Fibroblast of skin of right quadriceps (primary cell): ENCODE results near the gene MORC3.
"Not testable (repeated sequence)": the region's sequence is repeated elsewhere in the genome, so short reads cannot be mapped to it uniquely, and the experiment has no call there.

Source experiments
- DNase-seq: peaks from one replicate; pipeline ENCODE4 v3.0.0-alpha.2; 2013

Gene MORC3

DNA sequence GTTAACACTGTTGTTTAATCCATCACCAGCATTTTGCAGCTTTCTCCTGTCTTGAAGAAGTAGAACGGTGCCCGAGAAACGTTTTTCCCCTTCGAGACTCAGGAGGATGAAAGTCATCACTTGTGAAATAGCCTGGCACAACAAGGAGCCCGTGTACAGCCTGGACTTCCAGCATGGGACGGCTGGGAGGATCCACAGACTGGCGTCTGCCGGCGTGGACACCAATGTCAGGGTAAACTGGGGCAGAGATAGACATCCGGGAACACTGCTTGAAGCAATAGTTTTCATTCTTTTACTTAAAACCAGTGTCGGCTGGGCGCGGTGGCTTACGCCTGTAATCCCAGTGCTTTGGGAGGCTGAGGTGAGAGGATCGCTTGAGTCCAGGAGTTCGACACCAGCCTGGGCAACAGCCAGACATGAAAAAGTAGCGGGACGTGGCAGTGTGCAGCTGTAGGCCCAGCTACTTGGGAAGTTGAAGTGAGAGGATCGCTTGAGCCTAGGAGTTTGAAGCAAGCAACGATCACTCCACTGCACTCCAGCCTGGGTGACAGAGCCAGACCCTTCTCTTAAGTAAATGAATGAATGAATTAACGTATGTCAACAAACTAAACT is 66.1 kb downstream of the MORC3 start:
- DNase-seq, result no peak

DNA sequence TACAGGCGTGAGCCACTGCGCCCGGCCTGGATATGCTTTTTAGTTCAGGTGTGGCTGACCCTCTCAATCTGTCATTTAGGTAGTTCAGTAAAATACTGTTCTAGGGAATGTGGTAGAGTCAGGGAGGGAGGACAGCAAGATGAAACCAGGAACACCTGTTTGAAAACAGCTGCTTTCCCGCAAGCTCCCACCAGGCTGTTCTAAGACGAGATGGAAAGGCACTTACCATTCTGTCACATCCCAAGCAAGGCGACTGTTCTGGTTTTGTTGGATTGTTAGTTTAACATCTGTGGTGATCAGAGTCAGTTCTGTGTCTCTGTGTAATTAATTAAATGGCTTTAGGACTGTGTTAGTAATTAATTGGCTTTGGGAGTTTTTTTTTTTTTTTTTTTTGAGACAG is 68.1 kb downstream of the MORC3 start:
- no peak for DNase-seq

DNA sequence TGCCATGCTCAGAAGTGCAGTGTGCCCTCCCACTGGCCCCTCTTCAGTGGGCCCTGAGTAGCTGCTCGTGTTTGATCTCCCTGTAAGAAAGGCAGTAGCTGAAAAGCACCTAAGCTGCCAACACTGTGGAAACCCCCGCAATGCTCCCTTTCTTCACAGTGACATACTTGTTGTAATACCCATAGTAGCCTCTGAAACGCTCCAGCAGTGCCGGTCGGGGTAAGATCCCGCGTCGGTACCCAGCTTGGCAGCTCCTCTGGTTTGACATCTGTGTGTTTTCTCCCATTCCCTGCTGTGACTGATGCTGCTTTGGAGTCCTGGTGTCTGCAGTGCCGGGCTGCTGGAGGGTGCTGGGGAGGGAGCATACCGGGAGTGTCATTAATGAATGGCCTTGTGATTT is 68.8 kb downstream of the MORC3 start:
- peak; percentile 42 for DNase-seq

DNA sequence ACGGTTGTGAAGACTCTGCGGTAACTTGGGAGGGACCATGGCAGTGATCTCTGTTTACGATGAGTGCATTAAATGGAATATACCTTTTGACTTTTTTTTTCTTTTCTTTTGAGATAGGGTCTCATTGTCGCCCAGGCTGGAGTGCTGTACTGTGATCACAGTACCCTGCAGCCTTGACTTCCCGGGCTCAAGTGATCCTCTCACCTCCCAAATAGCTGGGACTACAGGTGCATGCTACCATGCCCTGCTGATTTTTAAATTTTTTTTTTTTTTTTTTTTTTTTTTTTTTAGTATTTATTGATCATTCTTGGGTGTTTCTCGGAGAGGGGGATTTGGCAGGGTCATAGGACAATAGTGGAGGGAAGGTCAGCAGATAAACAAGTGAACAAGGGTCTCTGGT is 71.7 kb downstream of the MORC3 start:
- not testable (repeated sequence) for DNase-seq

DNA sequence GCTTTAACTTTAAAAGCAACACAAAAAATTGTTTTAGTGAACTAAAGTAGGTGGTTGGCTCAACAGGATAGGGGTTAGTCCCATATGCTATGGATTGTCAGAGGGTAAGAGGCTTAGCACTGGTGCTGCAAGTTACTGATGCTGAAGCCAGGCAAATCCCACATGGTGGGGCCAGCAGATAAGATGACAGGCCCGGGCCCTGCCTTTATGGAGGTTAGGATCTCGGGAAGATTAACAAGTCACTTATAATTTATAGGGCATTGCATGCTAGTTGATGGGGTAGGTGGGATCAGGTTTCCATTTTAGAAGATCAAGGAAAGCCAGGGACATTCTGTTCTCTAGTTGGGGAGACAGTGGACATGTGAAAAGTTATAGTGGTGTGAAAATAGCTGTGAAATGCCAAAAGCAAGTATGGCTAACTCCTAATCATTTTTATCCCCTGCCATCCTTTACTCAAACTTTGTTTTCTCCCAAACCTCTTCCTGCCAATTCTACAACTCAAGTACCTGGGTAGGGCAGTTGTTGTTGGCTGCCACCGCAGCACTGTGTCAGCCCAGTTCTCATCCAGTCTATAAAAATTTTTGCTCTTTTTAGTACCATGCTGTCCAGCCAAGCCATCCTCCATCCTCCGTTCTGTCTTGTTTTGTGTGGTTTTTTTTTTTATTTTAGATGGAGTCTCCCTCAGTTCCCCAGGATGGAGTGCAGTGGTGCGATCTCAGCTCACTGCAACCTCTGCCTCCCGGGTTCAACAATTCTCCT is 75.5 kb downstream of the MORC3 start:
- no peak for DNase-seq

DNA sequence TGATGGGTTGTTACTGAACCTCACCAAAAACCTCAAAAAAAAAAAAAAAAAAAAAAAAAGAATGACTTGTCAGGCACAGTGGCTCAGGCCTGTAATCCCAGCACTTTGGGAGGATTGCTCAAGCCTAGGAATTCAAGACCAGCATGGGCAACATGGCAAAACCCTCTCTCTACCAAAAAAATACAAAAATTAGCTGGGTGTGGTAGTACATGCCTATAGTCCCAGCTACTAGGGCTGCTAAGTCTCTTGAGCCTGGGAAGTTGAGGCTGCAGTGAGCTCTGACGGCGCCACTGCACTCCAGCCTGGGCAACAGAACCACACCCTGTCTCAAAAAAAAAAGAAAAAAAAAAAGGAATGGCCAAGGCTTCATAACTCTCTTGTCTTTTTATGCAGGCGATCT is 76.3 kb downstream of the MORC3 start:
- no peak for DNase-seq

DNA sequence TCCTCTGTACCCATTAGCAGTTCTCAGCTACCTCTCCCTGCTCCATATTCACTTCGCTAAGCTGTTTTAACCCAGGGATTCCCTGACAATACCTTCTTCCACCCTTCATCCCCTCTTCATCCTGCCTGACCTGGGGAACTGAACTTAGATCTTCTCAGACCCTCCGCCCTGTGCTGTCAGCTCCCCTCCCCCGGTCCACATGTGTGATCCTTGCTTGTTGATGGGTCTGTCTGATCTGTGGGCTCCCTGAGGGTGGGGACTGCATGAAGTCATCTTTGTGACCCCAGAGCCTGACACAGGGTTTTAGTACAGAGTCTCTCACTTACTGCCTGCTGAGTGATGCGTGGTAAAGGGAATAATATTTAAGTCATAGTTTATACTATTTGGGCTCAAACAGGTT is 77.0 kb downstream of the MORC3 start:
- no peak for DNase-seq

DNA sequence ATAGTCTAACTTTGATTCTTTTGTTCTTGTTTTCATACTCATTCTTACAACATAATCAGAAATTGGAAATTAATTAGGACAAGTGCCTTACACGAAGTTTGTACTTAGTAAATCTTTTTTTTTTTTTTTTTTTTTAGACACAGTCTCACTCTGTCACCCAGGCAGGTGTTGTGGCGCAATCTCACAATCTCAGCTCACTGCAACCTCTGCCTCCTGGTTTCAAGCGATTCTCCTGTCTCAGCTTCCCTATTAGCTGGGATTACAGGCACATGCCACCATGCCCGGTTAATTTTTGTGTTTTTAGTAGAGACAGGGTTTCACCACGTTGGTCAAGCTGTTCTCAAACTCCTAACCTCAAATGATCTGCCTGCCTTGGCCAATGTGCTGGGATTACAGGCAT is 77.6 kb downstream of the MORC3 start:
- DNase-seq, result no peak

DNA sequence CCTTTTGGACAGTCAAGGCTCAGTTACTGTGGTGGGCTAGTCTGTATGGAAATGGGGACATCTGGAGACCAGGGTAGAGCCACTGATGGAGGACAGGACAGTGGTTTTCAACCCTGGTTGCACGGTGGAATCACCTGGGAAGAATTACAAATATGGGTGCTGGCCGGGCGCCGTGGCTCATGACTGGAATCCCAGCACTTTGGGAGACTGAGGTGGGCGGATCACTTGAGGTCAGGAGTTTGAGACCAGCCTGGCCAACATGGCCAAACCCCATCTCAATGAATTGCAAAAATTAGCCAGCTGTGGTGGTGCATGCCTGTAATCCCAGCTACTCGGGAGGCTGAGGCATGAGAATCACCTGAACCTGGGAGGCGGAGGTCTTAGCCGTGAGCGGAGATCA is 79.7 kb downstream of the MORC3 start:
- DNase-seq, result not testable (repeated sequence)

DNA sequence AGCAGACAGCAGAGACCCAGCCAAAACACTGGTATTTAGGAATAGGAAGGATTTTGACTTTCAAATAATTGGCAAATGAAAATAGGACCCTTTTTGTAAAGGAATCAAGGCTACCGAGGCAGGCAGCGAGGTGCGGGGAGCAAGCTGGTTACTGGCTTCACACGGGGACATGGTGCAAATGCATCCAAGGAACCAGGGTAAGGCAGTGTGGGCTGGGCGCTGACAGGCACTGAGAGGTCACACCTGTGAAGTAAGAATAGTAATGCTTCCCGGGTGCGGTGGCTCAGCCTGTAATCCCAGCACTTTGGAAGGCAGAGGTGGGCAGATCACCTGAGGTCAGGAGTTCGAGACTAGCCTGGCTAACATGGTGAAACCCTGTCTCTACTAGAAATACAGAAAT is 80.7 kb downstream of the MORC3 start:
- DNase-seq, result no peak

DNA sequence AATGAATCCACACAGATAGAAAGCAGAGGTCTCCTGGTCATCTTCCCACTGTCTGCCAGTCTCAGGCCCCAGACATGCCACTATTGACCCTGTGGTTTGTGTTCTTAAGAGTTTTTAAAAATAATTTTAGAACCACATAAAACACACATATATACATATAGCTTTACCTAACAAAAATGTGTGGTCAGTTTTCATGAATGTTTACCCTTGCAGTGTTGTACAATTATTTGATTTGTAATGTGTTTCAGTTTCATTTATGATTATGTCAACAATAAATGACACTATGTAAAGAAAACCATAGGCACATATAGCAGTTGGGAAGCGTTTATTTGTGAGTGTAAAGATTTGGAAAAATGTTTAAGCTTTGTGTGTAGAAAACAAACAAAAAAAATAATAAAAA is 82.3 kb downstream of the MORC3 start:
- no peak for DNase-seq

DNA sequence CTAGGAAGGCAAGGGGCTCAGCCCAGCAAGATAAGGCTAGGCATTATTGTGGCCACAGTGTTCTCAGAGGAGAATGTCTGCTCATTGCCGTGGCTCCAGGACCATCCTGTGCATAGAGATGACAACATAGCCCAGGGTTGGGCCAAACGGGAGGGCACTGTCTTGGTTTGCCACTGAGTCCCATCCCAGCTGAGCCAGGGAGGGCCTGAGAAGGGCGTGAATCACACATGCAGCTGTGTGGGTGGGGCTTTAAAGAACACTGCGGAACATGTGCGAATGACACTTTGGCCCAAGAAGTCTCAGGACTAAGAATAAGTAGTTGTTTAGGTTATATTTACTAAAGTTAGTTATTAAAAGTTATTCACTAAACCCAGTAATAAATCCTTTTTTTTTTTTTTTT is 83.7 kb downstream of the MORC3 start:
- no peak for DNase-seq

DNA sequence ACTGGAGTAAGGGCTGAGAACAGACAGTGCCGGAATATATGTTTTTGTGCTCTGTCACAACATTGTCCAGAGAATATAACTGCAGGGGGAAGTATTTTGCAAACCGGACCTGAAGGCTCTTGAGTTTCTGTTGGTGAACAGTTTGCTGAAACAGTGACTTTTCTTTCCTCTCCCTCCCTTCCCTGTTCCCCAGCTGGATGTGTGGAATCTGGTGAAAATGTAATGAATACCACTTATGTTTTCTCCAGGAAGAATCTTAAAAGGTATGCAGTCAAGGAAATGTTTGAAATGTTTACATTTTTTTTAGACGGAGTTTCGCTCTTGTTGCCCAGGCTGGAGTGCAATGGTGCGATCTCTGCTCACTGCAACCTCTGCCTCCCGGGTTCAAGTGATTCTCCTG is 88.6 kb downstream of the MORC3 start:
- DNase-seq, result no peak

DNA sequence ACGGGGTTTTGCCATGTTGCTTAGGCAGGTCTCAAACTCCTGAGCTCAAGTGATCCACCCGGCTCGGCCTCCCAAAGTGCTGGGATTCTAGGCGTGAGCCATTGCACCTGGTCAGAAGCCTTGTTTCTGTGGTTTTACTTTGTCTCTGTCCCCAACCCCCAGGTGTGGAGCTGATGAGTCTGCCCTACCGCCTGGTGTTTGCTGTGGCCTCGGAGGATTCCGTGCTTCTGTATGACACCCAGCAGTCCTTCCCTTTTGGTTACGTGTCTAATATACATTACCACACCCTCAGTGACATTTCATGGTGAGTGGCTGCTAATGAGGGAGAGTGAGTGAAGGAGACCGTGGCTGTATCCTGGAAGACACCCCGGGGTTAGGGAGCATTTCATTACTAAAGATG is 91.3 kb downstream of the MORC3 start:
- DNase-seq, result no peak

DNA sequence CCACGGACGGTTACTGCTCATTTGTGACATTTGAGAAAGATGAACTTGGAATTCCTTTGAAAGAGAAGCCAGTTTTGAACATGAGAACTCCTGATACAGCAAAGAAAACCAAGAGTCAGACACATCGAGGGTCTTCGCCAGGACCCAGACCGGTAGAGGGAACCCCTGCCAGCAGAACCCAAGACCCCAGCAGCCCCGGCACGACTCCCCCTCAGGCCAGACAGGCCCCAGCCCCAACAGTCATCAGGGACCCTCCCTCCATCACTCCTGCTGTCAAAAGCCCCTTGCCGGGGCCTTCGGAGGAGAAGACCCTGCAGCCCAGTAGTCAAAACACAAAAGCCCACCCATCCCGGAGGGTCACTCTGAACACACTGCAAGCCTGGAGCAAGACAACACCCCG is 92.9 kb downstream of the MORC3 start:
- no peak for DNase-seq

DNA sequence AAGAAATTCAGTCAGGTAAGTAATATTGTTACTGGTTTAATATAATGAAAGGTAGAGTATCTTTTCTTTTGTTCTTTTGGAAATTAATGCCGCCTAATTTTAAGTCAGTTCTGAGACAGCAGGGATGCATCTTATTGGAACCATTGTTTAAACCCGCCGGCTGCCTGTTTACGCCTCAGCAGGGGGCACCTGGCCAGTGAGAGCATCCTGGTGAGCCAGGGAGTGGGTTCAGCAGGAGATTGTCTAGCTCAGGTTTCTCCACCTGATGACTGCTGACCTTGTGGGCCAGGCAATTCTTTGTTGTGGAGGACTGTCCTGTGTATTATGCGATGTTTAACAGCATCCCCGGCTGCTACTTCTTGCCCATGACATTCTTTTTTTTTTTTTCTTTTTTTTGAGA is 95.4 kb downstream of the MORC3 start:
- no peak for DNase-seq

DNA sequence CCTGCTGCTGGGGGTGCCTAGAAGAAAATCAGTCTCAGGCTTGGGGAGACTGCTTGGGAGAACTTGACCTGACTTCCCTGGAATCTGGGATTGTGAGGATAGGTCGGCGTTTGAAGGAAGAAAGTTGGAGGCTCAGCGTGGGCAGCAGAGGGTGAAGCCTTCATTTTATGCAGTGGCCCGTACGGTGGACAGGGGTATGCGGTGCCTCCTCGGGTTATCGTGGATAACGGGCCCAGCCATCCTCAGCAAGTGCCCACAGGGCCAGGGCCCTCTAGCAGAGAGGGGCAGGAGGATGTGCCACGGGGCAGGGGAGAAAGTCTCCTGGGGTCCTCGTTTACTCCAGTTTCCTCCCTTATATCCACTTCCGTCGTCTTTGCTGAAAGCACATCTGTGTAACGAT is 99.2 kb downstream of the MORC3 start:
- DNase-seq, result no peak

DNA sequence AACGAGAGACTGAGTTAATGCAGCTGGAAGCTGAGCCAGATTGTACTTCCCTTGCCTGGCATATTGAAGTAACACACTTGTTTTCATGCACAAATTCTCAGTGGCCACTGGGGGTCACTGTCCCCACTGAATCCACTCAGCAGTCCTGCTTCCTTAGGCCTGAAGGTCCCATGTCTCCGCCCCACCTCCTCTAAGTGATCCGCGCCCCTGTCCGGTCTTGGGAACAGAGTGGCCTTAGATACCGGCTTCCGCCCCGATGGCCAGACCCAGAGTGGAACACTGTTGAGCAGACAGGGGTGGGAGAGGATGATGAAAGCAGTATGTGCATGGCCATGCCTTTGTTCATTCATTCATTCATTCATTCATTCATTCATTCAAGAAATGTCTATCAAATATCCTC is 100.0 kb downstream of the MORC3 start:
- peak; percentile 77 for DNase-seq

DNA sequence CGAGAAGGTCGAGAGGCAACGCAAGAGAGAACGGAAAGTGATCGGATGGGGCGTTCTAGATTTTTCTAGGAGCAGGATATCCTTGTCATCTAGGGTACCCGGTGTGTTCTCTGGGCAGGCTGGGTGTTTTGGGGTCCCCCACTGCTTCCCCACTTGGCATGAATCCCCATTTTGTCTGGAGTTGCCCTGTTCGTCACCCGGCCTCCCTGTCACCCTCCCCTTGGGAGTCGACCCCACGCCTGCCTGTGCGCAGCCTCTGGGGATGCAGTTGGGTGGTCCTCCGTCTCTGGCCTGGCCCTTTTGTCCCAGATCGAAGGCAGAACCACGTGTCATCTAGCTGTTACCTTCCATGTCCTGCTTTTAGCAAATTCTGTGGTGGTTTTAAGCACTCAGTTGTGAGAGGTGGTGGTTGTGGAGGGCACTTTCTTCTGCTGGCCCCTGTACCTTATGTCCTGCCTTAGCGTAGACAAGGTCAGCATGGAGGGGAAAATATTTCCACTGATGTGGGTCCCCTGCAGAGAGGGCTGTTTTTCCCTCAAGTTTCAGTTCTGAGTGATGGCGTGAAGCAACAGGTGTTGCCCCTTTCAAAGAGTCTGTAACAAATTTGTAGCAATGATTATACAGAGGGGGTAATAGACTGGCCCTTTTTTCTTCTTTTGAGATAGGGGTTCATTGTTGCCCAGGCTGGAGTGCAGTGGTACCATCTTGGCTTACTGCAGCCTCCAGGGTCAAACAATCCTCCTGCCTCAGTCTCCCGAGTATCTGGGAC is 100.8 kb downstream of the MORC3 start:
- no peak for DNase-seq

DNA sequence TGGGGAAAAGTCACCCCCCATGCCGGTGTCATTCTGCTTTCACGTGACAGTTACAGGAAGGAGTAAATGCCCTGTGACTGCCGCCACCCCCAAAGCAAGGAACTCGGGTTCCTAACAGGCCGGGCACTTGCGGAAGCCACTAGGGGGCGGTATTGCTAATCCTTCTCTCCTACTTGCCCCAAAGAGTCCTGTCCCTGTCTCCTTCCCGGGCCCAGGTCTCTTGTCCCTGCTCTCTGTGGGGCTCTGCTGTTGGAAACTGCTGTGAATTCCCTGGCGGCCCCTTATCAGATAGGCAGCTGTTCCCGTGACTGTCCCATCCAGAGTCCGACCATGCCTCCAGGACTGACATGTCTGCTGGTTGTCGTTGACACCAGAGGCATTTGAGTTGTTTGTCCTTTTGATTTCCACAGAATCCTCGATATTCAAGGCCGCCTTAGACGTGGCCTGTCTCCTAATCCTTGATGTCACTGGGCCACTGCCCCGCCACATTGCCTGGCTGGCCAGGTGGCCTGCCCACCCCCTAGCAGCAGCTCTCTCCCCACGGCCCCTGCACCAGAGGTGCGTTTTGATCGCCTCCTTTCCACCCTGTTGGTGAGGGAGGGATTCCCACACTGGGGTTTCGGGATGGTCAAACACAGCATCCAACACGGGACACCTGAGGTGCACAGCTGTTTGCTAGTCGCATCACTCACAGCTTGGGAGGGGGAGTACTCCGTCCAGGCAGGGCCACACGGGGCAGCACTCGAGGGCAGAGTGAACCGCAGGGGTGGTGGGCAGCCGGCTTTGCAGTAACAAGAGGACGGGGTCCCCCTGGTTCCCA is 102.5 kb downstream of the MORC3 start:
- DNase-seq, result peak; percentile 55

DNA sequence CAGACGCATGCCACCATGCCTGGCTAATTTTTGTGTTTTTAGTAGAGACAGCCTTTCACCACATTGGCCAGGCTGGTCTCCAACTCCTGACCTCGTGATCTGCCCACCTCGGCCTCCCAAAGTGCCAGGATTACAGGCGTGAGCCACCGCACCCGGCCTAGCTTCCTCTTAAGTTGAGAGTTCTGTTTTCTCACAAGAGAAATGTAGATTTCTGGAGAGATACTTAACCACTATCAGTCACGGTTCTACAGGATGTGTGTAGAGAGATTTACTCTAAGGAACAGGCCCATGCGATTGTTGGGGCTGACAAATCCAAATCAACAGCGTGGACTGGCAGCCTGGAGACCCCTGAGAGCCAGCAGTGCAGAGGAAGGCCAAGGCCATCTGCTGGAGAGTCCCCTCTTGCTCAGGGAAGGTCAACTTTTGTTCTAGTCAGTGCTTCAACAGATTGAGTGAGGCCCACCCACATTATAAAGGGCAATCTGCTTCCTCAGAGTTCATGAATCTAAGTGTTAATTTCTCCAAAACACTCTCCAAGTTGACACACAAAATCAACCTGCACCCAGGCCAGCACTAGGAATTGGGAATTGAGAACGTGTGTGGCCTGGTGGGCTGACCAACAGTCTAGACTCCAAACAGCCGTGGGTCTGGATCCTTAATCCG is 103.9 kb downstream of the MORC3 start:
- no peak for DNase-seq

DNA sequence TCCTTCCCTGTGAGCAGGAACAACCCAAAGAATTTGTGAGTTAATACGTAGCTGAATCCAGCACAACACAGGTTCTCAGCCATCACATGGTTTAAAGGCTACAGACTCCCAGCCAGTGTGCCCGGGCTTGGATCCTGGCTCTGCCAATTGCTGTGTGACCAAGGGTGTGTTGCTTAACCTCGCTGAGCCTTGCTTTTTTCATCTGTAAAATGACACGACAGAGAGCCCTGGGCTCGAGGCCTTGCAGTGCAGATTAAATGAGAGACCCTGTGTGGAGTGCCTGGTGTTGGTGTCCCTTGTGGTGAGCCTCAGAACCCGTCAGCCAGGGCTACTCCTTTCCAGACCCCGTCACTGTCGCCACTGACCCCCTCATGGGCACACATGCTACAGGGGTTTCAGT is 104.6 kb downstream of the MORC3 start:
- no peak for DNase-seq

DNA sequence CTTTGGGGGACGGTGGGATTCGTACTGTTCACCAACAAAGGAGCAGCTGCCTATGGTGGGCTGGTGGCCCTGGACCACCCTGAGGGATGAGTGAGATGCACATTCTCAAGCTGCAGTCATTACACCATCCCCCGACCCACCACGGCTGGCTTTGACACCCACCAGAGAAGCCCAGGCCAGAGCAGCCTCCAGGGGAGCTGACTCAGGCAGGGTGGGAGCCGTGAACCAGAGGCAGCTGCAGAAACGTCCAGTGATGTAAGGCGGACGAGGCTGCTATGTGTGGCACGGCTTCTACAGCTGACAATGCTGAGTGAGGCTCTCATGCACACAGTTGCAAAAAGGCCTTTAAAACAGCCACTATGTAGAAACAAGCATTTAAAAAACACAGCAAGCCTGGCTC is 105.3 kb downstream of the MORC3 start:
- DNase-seq, result peak; percentile 57
